K562 (cell line): Measurements from ENCODE around the gene STIM1. TPM values are rescaled to one million over a fixed set of nuclear protein-coding genes. Genes with fewer than 3 reads are reported as not detected.
A peak's percentile ranks its signal among the peaks of the same experiment; 100 is the strongest.

Experiments used
- ARID2 ChIP-seq: fragments of 450-650 bp; IDR thresholded peaks from 2 replicates; pipeline ENCODE4 v1.6.1; 2017; ENCODE audit warnings: antibody characterized with exemption, mild to moderate bottlenecking
- E2F1 ChIP-seq: sonication (generic); formaldehyde crosslinking; IDR thresholded peaks from 2 replicates; pipeline ENCODE4 v1.8.1; 2023; ENCODE audit warnings: mild to moderate bottlenecking, missing genetic modification reagents, moderate library complexity
- PCBP2 ChIP-seq: fragments of 200-400 bp; formaldehyde crosslinking; IDR thresholded peaks from 2 replicates; pipeline ENCODE4 v1.6.1; 2018; ENCODE audit warnings: low read length, low read depth, mild to moderate bottlenecking, moderate library complexity; ENCODE audit not compliant: poor library complexity, severe bottlenecking
- RBM22 ChIP-seq: fragments of 200-400 bp; formaldehyde crosslinking; IDR thresholded peaks from 2 replicates; pipeline ENCODE4 v1.6.1; 2018; ENCODE audit warnings: low read length, low read depth; ENCODE audit not compliant: poor library complexity, severe bottlenecking
- SRSF1 ChIP-seq: fragments of 200-400 bp; formaldehyde crosslinking; IDR thresholded peaks from 2 replicates; pipeline ENCODE4 v1.6.1; 2017; ENCODE audit warnings: mild to moderate bottlenecking, low read depth, low read length, moderate library complexity
- TAF9B ChIP-seq: fragments of 450-650 bp; IDR thresholded peaks from 2 replicates; pipeline ENCODE4 v1.6.1; 2018; ENCODE audit warnings: mild to moderate bottlenecking; ENCODE audit not compliant: partially characterized antibody
- TAL1 ChIP-seq: fragments of 450-650 bp; IDR thresholded peaks from 2 replicates; pipeline ENCODE4 v1.6.1; 2016; ENCODE audit warnings: mild to moderate bottlenecking
- ZBTB43 ChIP-seq: sonication (generic); formaldehyde crosslinking; IDR thresholded peaks from 2 replicates; pipeline ENCODE4 v1.8.0; 2023; ENCODE audit warnings: mild to moderate bottlenecking, missing genetic modification reagents
- ZNF740 ChIP-seq, 3 experiments: fragments of 200-800 bp in 1 of 3; sonication (Bioruptor generic) in 1 of 3; sonication (generic) in 1 of 3; formaldehyde crosslinking in 1 of 3; IDR thresholded peaks; 2 replicates each; pipeline versions ENCODE4 v1.6.1 to v1.8.0; 2016 to 2022; ENCODE audit warnings: mild to moderate bottlenecking in 2 of 3, missing compliant biosample characterization in 2 of 3, missing genetic modification characterization in 2 of 3, missing genetic modification reagents in 1 of 3
- ZNF766 ChIP-seq: fragments of 200-800 bp; sonication (Bioruptor generic); conservative IDR thresholded peaks from 2 replicates; pipeline ENCODE4 v1.6.1; 2016; ENCODE audit warnings: missing genetic modification characterization, missing compliant biosample characterization
- polyA plus RNA-seq, 8 experiments: library from polyadenylated mRNA; depleted of rRNA in 4 of 8; stranded (reverse) in 5 of 8; unstranded in 3 of 8; fragments of >200 nt; fragmentation: Nextera tagmentation in 2 of 8; fragmentation: Illumina TruSeq in 1 of 8; extraction: Ambion mirVana in 2 of 8; extraction: Trizol in 1 of 8; gene quantifications; 2 replicates each; pipeline versions ENCODE4 v1.2.1 to v1.2.3, GENCODE V29; 2011 to 2014; ENCODE audit warnings: inconsistent platforms in 1 of 8, missing spikeins in 1 of 8
- total RNA-seq, 7 experiments: library from RNA; depleted of rRNA in 6 of 7; stranded (reverse); fragments of >200 nt in 6 of 7; fragmentation: Illumina TruSeq in 2 of 7; extraction: Trizol in 2 of 7; gene quantifications; 2 replicates each; pipeline versions ENCODE4 v1.2.1 to v1.2.3, GENCODE V29; 2011 to 2021; ENCODE audit warnings: low replicate concordance in 1 of 7
- TF ChIP-seq, protein P1 (sequence below): sonication (generic); formaldehyde crosslinking; IDR thresholded peaks from 2 replicates; pipeline ENCODE4 v1.8.1; 2023; ENCODE audit warnings: mild to moderate bottlenecking, missing genetic modification reagents
- TF ChIP-seq, protein P2 (sequence below): fragments of 250-450 bp; sonication (Bioruptor Pico); IDR thresholded peaks from 2 replicates; pipeline ENCODE4 v1.4.0; 2020; ENCODE audit warnings: mild to moderate bottlenecking
- TF ChIP-seq, protein P3 (sequence below): sonication (generic); formaldehyde crosslinking; IDR thresholded peaks from 2 replicates; pipeline ENCODE4 v1.8.0; 2023; ENCODE audit warnings: mild to moderate bottlenecking, missing genetic modification reagents

Gene STIM1
- total and polyA plus RNA-seq, 9 of the 15 experiments (the other 6 are each of a cell fraction or from before 2014, with no cell fraction given): 7.7 to 50.5 (median 22.5) TPM

GRCh38 chr11:4094348-4095291 is 239.2 kb downstream of the STIM1 start, which contains the start of gene RRM1 (continued):
- TF ChIP-seq, protein P1, sequence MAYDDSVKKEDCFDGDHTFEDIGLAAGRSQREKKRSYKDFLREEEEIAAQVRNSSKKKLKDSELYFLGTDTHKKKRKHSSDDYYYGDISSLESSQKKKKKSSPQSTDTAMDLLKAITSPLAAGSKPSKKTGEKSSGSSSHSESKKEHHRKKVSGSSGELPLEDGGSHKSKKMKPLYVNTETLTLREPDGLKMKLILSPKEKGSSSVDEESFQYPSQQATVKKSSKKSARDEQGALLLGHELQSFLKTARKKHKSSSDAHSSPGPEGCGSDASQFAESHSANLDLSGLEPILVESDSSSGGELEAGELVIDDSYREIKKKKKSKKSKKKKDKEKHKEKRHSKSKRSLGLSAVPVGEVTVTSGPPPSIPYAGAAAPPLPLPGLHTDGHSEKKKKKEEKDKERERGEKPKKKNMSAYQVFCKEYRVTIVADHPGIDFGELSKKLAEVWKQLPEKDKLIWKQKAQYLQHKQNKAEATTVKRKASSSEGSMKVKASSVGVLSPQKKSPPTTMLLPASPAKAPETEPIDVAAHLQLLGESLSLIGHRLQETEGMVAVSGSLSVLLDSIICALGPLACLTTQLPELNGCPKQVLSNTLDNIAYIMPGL (CRISPR knock-in tag): 0 out of 2 replicates have a peak, but pooled peaks have one; percentile 36
- TF ChIP-seq, protein P2, sequence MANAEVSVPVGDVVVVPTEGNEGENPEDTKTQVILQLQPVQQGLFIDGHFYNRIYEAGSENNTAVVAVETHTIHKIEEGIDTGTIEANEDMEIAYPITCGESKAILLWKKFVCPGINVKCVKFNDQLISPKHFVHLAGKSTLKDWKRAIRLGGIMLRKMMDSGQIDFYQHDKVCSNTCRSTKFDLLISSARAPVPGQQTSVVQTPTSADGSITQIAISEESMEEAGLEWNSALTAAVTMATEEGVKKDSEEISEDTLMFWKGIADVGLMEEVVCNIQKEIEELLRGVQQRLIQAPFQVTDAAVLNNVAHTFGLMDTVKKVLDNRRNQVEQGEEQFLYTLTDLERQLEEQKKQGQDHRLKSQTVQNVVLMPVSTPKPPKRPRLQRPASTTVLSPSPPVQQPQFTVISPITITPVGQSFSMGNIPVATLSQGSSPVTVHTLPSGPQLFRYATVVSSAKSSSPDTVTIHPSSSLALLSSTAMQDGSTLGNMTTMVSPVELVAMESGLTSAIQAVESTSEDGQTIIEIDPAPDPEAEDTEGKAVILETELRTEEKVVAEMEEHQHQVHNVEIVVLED (CRISPR knock-in tag): peak; percentile 90
- TF ChIP-seq RBM22 (peak; percentile 96), ZNF740 (CRISPR knock-in tag; IDR thresholded peaks at IDR 0.05) (peak; percentile 89), ZNF740 (tag; IDR thresholded peaks at IDR 0.05) (no peak), TAF9B (peak; percentile 45), SRSF1 (no peak), PCBP2 (no peak), ZNF766 (CRISPR knock-in tag) (0 out of 2 replicates have a peak, but pooled peaks have one; percentile 62), TAL1 (no peak), ARID2 (no peak), E2F1 (CRISPR knock-in tag) (peak; percentile 99), ZBTB43 (no peak)
- TF ChIP-seq, protein P3, sequence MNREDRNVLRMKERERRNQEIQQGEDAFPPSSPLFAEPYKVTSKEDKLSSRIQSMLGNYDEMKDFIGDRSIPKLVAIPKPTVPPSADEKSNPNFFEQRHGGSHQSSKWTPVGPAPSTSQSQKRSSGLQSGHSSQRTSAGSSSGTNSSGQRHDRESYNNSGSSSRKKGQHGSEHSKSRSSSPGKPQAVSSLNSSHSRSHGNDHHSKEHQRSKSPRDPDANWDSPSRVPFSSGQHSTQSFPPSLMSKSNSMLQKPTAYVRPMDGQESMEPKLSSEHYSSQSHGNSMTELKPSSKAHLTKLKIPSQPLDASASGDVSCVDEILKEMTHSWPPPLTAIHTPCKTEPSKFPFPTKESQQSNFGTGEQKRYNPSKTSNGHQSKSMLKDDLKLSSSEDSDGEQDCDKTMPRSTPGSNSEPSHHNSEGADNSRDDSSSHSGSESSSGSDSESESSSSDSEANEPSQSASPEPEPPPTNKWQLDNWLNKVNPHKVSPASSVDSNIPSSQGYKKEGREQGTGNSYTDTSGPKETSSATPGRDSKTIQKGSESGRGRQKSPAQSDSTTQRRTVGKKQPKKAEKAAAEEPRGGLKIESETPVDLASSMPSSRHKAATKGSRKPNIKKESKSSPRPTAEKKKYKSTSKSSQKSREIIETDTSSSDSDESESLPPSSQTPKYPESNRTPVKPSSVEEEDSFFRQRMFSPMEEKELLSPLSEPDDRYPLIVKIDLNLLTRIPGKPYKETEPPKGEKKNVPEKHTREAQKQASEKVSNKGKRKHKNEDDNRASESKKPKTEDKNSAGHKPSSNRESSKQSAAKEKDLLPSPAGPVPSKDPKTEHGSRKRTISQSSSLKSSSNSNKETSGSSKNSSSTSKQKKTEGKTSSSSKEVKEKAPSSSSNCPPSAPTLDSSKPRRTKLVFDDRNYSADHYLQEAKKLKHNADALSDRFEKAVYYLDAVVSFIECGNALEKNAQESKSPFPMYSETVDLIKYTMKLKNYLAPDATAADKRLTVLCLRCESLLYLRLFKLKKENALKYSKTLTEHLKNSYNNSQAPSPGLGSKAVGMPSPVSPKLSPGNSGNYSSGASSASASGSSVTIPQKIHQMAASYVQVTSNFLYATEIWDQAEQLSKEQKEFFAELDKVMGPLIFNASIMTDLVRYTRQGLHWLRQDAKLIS: no peak; the same call in 1 of the 2 replicates
